ENCODE data around the gene BAZ1A.

DNA sequence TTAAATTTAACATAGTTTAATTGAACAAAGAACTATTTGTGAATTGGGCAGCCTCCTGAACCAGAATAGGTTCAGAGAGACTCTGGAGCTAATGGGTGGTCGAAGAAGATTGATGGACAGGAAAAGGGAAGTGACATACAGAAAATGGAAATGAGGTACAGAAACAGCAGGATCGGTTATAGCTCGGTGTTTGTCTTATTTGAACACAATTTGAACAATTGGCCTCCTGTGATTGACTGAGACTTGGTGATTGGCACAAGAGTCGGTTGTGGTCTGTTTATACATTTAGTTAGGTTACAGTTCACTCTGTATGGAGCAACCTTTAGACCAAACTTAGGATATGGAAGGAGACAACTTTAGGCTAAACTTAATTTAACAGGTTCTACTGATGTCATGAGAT lies 142.4 kb downstream of the BAZ1A start:
- TF ChIP-seq SIN3A (IDR thresholded peaks at IDR 0.05; ENCODE audit: borderline replicate concordance, insufficient read depth, low read length) (no peak), REST (IDR thresholded peaks at IDR 0.05; ENCODE audit: insufficient read depth in 1 of 2, low read depth in 2 of 2, low read length in 2 of 2) (no peak), POLR2AphosphoS5 (IDR thresholded peaks at IDR 0.05; ENCODE audit: low read depth, low read length) (no peak), TAF1 (IDR thresholded peaks at IDR 0.05; ENCODE audit: borderline replicate concordance, insufficient read depth, low read length) (no peak)
